GM18526 (cell line): ENCODE data around the gene GTPBP3.
A peak's percentile ranks its signal among the peaks of the same experiment; 100 is the strongest.

Experiments
- POLR2A ChIP-seq: IDR thresholded peaks from 3 replicates; pipeline ENCODE4 v1.6.1; 2011; ENCODE audit not compliant: insufficient read length; ENCODE audit errors: extremely low read depth

Gene GTPBP3

GRCh38 chr19:17305517-17306284 is 31.7 kb upstream of the GTPBP3 start, which contains the start of gene MRPL34:
TSS of gene MRPL34 (plus strand) at chr19:17305872. CDS start at chr19:17305893, 21 bp downstream.
- peak; percentile 58 for TF ChIP-seq POLR2A

- no peak for TF ChIP-seq POLR2A
Observed at GRCh38 chr19:17306285-17306714, 31.1 kb upstream of the GTPBP3 start.

GRCh38 chr19:17307876-17308377 is 29.4 kb upstream of the GTPBP3 start:
- no peak for TF ChIP-seq POLR2A

GRCh38 chr19:17309198-17309964 is 28.0 kb upstream of the GTPBP3 start, which contains the start of gene DDA1:
TSS of gene DDA1 (plus strand) at chr19:17309563. CDS start at chr19:17309655, 92 bp downstream.
- TF ChIP-seq POLR2A = peak; percentile 70

- TF ChIP-seq POLR2A = no peak
Observed at GRCh38 chr19:17309965-17310461, 27.3 kb upstream of the GTPBP3 start.

GRCh38 chr19:17311455-17312188 is 25.7 kb upstream of the GTPBP3 start:
- no peak for TF ChIP-seq POLR2A

GRCh38 chr19:17312189-17313113 is 24.9 kb upstream of the GTPBP3 start:
- no peak for TF ChIP-seq POLR2A

- no peak for TF ChIP-seq POLR2A
Observed at GRCh38 chr19:17314007-17314593, 23.3 kb upstream of the GTPBP3 start.

GRCh38 chr19:17318966-17319365 is 18.4 kb upstream of the GTPBP3 start:
- TF ChIP-seq POLR2A = no peak

GRCh38 chr19:17319473-17320238 is 17.7 kb upstream of the GTPBP3 start:
- TF ChIP-seq POLR2A = no peak

GRCh38 chr19:17320435-17320834 is 16.9 kb upstream of the GTPBP3 start:
- no peak for TF ChIP-seq POLR2A

GRCh38 chr19:17321655-17322489 is 15.5 kb upstream of the GTPBP3 start:
- no peak for TF ChIP-seq POLR2A

- no peak for TF ChIP-seq POLR2A
Observed at GRCh38 chr19:17322854-17323253, 14.5 kb upstream of the GTPBP3 start.
